Fibroblast of villous mesenchyme (primary cell): ENCODE results near the gene B3GNT9. TPM values are rescaled to one million over a fixed set of nuclear protein-coding genes. Genes with fewer than 3 reads are reported as not detected.

Experiments used
- DNase-seq: peaks from one replicate; pipeline ENCODE4 v3.0.0-alpha.2; 2010; ENCODE audit warnings: low read depth
- H3K4me3 ChIP-seq: 2 replicates; pipeline ENCODE4 v1.5.1; 2011; ENCODE audit warnings: low read depth, mild to moderate bottlenecking, low read length
- CTCF ChIP-seq: IDR thresholded peaks from 2 replicates; pipeline ENCODE4 v1.5.1; 2012; ENCODE audit warnings: low read depth, mild to moderate bottlenecking, low read length; ENCODE audit not compliant: insufficient read depth
- total RNA-seq: library from RNA; depleted of rRNA; stranded (reverse); fragments of >200 nt; gene quantifications from 2 replicates; pipeline ENCODE4 v1.2.3, GENCODE V29; 2012

Gene B3GNT9
- total RNA-seq, 1 donor, result 41.9 TPM

GRCh38 chr16:67182288-67182687 lies 31.5 kb upstream of the B3GNT9 start:
- DNase-seq, result no peak
- H3K4me3 ChIP-seq, result no peak overlapping the region
- TF ChIP-seq CTCF, result no peak

GRCh38 chr16:67181346-67181745 lies 30.5 kb upstream of the B3GNT9 start:
- peak; percentile 79 for DNase-seq
- no peak for TF ChIP-seq CTCF
- no peak overlapping the region for H3K4me3 ChIP-seq

- no peak for TF ChIP-seq CTCF
- no peak overlapping the region for H3K4me3 ChIP-seq
- DNase-seq, result no peak
Measured at GRCh38 chr16:67180166-67180565, 29.4 kb upstream of the B3GNT9 start.

- TF ChIP-seq CTCF, result no peak
- H3K4me3 ChIP-seq, result no peak overlapping the region
- no peak for DNase-seq
Measured at GRCh38 chr16:67179421-67180080, 28.8 kb upstream of the B3GNT9 start.

GRCh38 chr16:67177743-67178699 lies 27.2 kb upstream of the B3GNT9 start:
- DNase-seq, result peak; percentile 57
- peak; percentile 14 for TF ChIP-seq CTCF
- peak overlapping the region; percentile 41 for H3K4me3 ChIP-seq

- no peak for TF ChIP-seq CTCF
- no peak for DNase-seq
- no peak overlapping the region for H3K4me3 ChIP-seq
Measured at GRCh38 chr16:67176662-67177061, 25.9 kb upstream of the B3GNT9 start.
